GM19351 (cell line): Measurements from ENCODE around the gene CD47.

Source experiments
- ATAC-seq: cut with Tn5 transposase; IDR thresholded peaks from one replicate; pipeline ENCODE4 v1.9.1; 2021; ENCODE audit warnings: mild to moderate bottlenecking, moderate library complexity; ENCODE audit not compliant: unreplicated experiment

The CD47 gene

GRCh38 chr3:108021131-108021530, 69.7 kb downstream of the CD47 start:
- no peak for ATAC-seq

GRCh38 chr3:108018552-108018951, 72.3 kb downstream of the CD47 start:
- ATAC-seq: no peak

DNA sequence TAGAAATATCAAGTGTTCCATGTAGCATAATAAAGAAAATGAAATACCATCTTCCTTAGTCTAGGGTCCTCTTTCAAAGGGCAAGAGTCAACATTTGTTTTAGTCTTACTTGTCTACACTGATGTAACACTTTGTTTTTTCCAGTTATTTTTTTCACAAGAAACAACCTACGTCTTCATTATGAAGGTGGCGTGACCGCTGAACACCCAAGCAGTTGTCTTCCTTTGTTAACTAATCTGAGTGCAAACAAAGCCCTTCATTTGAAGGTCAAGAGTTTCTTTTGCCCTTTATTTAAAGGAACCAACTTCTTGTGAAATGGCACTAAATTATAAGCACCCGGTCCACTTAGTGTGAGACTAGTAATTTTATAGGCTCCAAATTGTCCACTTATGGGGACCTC, 73.2 kb downstream of the CD47 start:
- ATAC-seq: no peak

- ATAC-seq: no peak
These were observed 75.9 kb downstream of the CD47 start for GRCh38 chr3:108014943-108015342.

GRCh38 chr3:108013141-108014055, 77.4 kb downstream of the CD47 start:
- no peak for ATAC-seq

DNA sequence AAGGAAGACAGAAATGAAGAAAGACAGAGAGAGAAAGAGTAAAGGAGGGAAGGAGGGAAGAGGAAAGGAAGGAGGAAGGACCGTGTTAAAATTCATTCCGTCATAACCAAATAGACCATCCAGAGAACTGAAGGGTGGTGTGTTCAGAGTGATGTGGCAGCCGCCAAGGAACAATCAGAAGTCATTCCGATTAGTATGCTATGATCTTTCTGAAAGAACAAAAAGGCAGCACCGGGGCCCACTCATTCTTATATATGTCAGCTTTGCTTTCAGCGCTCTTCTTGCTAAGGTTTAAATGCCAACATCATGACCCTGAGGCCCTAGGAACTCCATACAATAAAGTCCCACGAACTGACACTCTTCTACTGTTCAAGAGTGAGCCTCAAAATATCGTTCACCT, 78.5 kb downstream of the CD47 start:
- ATAC-seq: no peak

DNA sequence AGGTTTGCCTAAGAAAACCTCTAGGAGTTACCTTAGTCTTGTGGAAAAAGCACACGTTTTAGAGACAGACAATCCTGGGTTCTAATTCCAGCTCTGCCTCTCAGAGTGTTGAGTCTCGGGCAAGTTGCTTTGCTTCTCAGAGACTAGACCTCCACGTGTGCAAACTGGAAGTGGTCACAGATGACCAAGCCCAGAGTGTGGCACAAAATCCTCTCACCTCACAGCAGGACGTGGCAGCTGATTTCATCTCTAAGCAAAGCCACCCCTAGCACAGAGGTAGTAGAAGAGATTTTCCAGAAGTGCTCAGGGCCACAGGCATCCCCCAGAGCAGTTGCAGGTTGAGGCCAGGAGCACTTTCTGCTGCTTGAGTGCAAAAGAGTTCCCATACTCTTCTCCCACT, 79.2 kb downstream of the CD47 start:
- ATAC-seq: no peak

DNA sequence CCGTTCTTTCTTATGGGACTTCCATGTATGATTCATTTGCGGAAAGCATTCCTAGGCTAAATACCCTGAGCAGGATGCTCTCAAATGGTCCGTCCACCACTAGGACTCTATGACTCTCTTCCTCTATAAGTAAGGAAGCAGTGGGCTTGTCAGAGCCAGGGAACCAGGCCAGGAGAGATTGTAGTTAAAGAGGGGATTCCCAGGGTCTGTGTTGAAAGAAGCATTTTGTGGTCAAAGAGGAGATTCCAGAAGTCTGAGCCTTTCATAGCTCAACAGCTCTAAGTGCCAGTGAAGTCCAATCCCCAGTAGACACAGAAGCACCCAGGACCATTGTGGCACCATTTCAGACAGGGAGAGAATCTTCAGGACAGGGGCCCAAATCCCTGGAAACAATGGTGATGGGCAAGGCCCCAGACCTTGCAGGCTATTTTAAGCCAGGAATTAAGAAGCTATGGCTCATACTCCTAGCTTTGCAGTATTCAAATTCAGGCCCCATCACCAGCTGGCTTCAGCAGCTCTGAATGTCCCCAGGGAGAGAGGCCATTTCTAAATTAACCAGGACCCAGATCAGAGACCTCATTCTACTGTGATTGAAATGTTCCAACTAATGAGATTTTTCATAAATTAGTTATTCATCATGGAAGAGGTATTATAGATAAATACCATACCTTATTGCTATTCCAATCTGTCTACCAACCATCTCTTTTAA, 81.7 kb downstream of the CD47 start:
- no peak for ATAC-seq

GRCh38 chr3:108008106-108008505, 82.7 kb downstream of the CD47 start:
- ATAC-seq: no peak

DNA sequence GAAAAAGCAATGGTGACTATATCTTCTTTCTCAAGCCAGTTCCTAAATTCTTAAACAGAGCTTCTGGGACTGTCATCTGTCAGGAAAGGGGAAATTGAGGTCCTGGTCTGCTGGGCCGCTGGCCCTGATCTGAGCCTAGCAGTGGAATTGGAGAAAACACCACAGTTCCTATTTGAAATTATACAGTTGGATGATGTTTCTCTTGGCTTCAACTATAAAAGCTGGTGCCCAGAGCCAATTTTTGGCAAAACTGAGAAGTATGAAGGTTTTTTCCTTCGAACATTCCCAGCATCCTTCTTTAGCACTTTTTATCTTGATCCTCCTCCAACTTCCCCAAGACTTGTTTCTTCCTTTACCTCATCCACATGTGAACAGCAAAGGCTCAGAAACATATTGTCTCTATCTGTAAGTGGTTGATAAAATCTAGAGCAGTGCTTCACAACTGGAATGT, 83.9 kb downstream of the CD47 start:
- no peak for ATAC-seq

- ATAC-seq: no peak
These were observed 84.6 kb downstream of the CD47 start for GRCh38 chr3:108006077-108006771.

DNA sequence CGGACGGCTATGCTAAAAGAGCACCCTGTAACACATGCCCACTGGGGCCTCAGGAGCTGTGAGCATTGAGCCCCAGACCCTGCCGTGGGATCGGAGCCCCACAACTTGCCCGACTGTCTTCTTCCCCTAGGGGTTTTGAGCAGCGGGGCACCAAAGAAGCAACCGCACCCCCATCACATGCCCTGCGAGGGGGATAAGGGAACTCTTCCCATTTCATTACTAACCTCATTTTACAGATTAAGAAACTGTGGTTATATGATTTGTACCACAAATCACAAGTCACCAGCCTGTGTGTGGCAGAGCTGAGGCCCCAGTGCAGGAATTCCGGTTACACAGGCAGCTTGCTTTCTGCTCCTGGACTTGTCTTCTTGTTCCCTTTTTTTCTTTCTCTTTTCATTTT, 86.2 kb downstream of the CD47 start:
- no peak for ATAC-seq

GRCh38 chr3:108001457-108001856, 89.4 kb downstream of the CD47 start:
- no peak for ATAC-seq

DNA sequence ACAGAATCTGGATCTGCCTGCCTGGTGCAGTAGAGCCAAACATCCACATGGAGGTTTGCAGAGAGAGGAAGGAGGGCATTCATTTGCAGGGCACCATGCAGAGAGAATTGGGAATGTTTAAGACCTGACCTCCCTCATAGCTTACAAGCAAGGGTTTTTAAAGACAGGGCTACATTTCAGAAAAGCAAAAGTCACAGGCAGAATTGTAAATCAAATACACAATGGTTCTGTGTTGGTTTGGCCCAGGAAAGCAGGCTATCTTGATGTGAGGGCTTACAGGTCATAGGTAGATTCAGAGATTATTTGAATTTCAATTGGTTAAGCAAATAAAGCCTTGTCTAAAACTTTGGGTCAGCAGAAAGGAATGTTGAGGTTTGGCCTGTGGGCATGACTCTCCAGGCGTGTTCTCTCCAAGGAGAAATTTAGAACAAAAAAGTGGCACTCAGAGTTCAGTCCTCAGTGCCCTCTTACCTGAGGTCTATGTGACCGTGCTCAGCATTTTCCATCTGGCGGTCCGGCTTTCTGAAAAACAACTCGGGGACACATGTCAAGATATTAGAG, 91.5 kb downstream of the CD47 start:
- ATAC-seq: no peak

- ATAC-seq: no peak
These were observed 93.2 kb downstream of the CD47 start for GRCh38 chr3:107997671-107998070.

GRCh38 chr3:107995823-107996222, 95.0 kb downstream of the CD47 start:
- no peak for ATAC-seq

DNA sequence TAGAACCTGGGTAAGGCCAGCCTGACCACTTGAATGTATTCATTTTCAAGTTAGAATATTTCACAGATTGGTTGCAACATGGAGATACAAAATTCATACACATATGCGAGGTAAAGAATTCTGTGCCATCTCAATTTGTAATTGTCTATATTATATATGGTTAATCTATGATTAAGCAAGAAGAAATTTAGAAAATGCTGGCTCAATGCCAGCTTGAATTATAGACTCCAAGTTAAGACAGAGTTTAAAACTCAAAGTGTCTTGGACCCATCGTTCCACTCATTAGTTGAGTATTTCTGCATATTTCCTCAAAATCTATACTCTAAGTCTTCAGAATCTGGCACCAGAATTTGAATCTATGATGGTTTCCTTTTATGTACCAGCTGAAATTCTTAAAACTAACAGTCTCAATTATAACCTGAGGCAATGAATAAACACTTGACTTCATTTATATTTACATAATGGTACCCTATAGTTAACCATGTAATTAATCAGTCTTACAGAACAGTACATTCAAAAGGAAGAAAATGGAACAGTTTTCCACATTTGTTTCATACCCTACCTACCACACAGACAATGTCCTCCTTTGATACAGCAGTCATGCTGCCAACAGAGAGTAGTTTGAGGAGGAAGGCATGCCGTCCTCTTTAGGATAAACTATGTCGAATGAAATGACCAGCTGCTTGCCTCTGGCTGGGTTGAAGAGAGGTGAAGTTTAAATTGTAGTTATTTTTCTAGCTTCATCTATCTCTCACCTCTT, 95.7 kb downstream of the CD47 start:
- ATAC-seq: no peak

DNA sequence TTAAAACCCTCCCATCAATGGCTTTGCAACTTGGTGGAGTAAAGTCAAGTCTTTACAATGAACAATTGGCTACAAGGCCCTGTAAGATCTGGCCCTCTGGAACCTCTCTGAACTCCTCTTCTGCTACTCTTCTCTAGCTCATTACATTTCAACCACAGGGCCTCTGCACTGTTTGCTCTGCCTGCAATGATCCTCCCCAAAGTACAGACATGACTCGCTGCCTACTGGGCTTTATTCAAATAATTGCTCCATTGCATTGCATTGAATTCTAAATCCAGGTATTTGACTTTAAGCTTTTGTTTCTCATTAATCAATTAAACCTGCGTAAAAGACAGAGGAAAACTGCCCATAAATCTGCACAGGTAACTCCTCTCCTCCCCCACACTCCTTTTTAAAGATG, 96.7 kb downstream of the CD47 start:
- no peak for ATAC-seq

- no peak for ATAC-seq
These were observed 97.1 kb downstream of the CD47 start for GRCh38 chr3:107993771-107994170.
